H9 (cell line): ENCODE measurements around the gene HPCAL4. TPM values are rescaled to one million over a fixed set of nuclear protein-coding genes. Genes with fewer than 3 reads are reported as not detected.
A peak's percentile ranks its signal among the peaks of the same experiment; 100 is the strongest.

Experiments
- DNase-seq: peaks from one replicate; pipeline ENCODE4 v3.0.0-alpha.2; 2017
- H2AFZ ChIP-seq: one replicate; pipeline ENCODE4 v1.6.1; 2013; ENCODE audit warnings: mild to moderate bottlenecking, low read length, control low read depth, moderate library complexity
- H2AK5ac ChIP-seq: 2 replicates; pipeline ENCODE4 v1.6.1; 2013; ENCODE audit warnings: low read length, control low read depth, mixed read lengths; ENCODE audit not compliant: insufficient read length
- H2BK120ac ChIP-seq: one replicate; pipeline ENCODE4 v1.6.1; 2013; ENCODE audit warnings: low read depth, mild to moderate bottlenecking, low read length, control low read depth, inconsistent platforms; ENCODE audit not compliant: poor library complexity, severe bottlenecking
- H2BK12ac ChIP-seq: 2 replicates; pipeline ENCODE4 v1.6.1; 2013; ENCODE audit warnings: low read length, control low read depth, mixed read lengths, low read depth; ENCODE audit not compliant: insufficient read length
- H2BK15ac ChIP-seq: 2 replicates; pipeline ENCODE4 v1.6.1; 2013; ENCODE audit warnings: low read depth, low read length, control low read depth
- H2BK20ac ChIP-seq: one replicate; pipeline ENCODE4 v1.6.1; 2013; ENCODE audit warnings: low read depth, mild to moderate bottlenecking, low read length, control low read depth, inconsistent platforms; ENCODE audit not compliant: poor library complexity, severe bottlenecking
- H2BK5ac ChIP-seq: 2 replicates; pipeline ENCODE4 v1.6.1; 2013; ENCODE audit warnings: low read length, control low read depth, mixed read lengths; ENCODE audit not compliant: insufficient read length
- H3K14ac ChIP-seq: 2 replicates; pipeline ENCODE4 v1.6.1; 2013; ENCODE audit warnings: low read length, control low read depth; ENCODE audit not compliant: insufficient read depth
- H3K18ac ChIP-seq: 2 replicates; pipeline ENCODE4 v1.6.1; 2013; ENCODE audit warnings: low read depth, mild to moderate bottlenecking, mixed read lengths, low read length, control low read depth; ENCODE audit not compliant: insufficient read length
- H3K23ac ChIP-seq: 2 replicates; pipeline ENCODE4 v1.6.1; 2013; ENCODE audit warnings: low read length, control low read depth, mixed read lengths, low read depth; ENCODE audit not compliant: insufficient read length
- H3K23me2 ChIP-seq: 2 replicates; pipeline ENCODE4 v1.6.1; 2013; ENCODE audit warnings: low read depth, mild to moderate bottlenecking, mixed read lengths, low read length, control low read depth; ENCODE audit not compliant: insufficient read length, poor library complexity, severe bottlenecking
- H3K27ac ChIP-seq: 2 replicates; pipeline ENCODE4 v1.5.1; 2013; ENCODE audit warnings: low read length, control low read depth, mixed read lengths, low read depth; ENCODE audit not compliant: insufficient read length
- H3K27me3 ChIP-seq: 2 replicates; pipeline ENCODE4 v1.6.1; 2013; ENCODE audit warnings: low read length, control low read depth, inconsistent platforms; ENCODE audit not compliant: insufficient read depth
- H3K4ac ChIP-seq: 2 replicates; pipeline ENCODE4 v1.6.1; 2013; ENCODE audit warnings: low read depth, mild to moderate bottlenecking, control low read depth, inconsistent platforms, low read length, moderate library complexity
- H3K4me1 ChIP-seq: 2 replicates; pipeline ENCODE4 v1.6.1; 2013; ENCODE audit warnings: low read length, control low read depth, inconsistent platforms; ENCODE audit not compliant: insufficient read depth
- H3K4me2 ChIP-seq: 2 replicates; pipeline ENCODE4 v1.6.1; 2013; ENCODE audit warnings: low read length, control low read depth, mixed read lengths; ENCODE audit not compliant: insufficient read length, insufficient read depth
- H3K56ac ChIP-seq: 2 replicates; pipeline ENCODE4 v1.6.1; 2013; ENCODE audit warnings: low read depth, mild to moderate bottlenecking, mixed read lengths, low read length, control low read depth; ENCODE audit not compliant: insufficient read length
- H3K79me1 ChIP-seq: 2 replicates; pipeline ENCODE4 v1.6.1; 2013; ENCODE audit warnings: low read depth, mild to moderate bottlenecking, moderate library complexity, low read length, control low read depth, inconsistent platforms; ENCODE audit not compliant: insufficient read depth, poor library complexity, severe bottlenecking
- H3K79me2 ChIP-seq: 2 replicates; pipeline ENCODE4 v1.6.1; 2013; ENCODE audit warnings: low read length, control low read depth, inconsistent platforms; ENCODE audit not compliant: insufficient read depth
- H3K9ac ChIP-seq: 2 replicates; pipeline ENCODE4 v1.6.1; 2013; ENCODE audit warnings: low read length, control low read depth, mixed read lengths; ENCODE audit not compliant: insufficient read length; ENCODE audit errors: extremely low read depth
- H3K9me3 ChIP-seq: one replicate; pipeline ENCODE4 v1.6.1; 2013; ENCODE audit warnings: low read depth, low read length, inconsistent platforms; ENCODE audit not compliant: control insufficient read depth
- H3T11ph ChIP-seq: one replicate; pipeline ENCODE4 v1.6.1; 2013; ENCODE audit warnings: mild to moderate bottlenecking, low read length, control low read depth, inconsistent platforms
- H4K20me1 ChIP-seq: one replicate; pipeline ENCODE4 v1.6.1; 2013; ENCODE audit not compliant: control insufficient read depth, insufficient read length, insufficient read depth
- H4K5ac ChIP-seq: 2 replicates; pipeline ENCODE4 v1.6.1; 2013; ENCODE audit warnings: low read depth, mild to moderate bottlenecking, mixed read lengths, low read length, control low read depth; ENCODE audit not compliant: insufficient read length
- H4K8ac ChIP-seq: replicated peaks from 2 replicates; pipeline ENCODE4 v1.6.1; 2013; ENCODE audit warnings: low read length, control low read depth, mixed read lengths, low read depth; ENCODE audit not compliant: insufficient read length
- H4K91ac ChIP-seq: 2 replicates; pipeline ENCODE4 v1.6.1; 2013; ENCODE audit warnings: low read depth, mild to moderate bottlenecking, moderate library complexity, mixed read lengths, low read length, control low read depth; ENCODE audit not compliant: insufficient read length
- H3K27ac Mint-ChIP-seq, 3 experiments: 2 replicates in 2 of 3; 3 replicates in 1 of 3; pipeline ENCODE4 v1.8.0; 2020 to 2021; ENCODE audit warnings: mixed read lengths in 3 of 3, mild to moderate bottlenecking in 1 of 3, moderate library complexity in 1 of 3
- H3K27me3 Mint-ChIP-seq: 2 replicates; pipeline ENCODE4 v1.8.0; 2021; ENCODE audit warnings: low read depth, mild to moderate bottlenecking, moderate library complexity, mixed read lengths
- H3K36me3 Mint-ChIP-seq, 3 experiments: 2 replicates in 2 of 3; 3 replicates in 1 of 3; pipeline ENCODE4 v1.8.0; 2020 to 2021; ENCODE audit warnings: low read depth in 3 of 3, mixed read lengths in 3 of 3; ENCODE audit not compliant: insufficient read depth in 1 of 3
- H3K4me1 Mint-ChIP-seq, 2 experiments: 2 replicates each; pipeline ENCODE4 v1.8.0; 2020; ENCODE audit warnings: mixed read lengths in 2 of 2
- H3K4me3 Mint-ChIP-seq, 2 experiments: 2 replicates in 1 of 2; 3 replicates in 1 of 2; pipeline ENCODE4 v1.8.0; 2020 to 2021; ENCODE audit warnings: mild to moderate bottlenecking in 2 of 2, mixed read lengths in 2 of 2, moderate library complexity in 1 of 2
- H3K9me3 Mint-ChIP-seq, 2 experiments: 2 replicates in 1 of 2; 3 replicates in 1 of 2; pipeline ENCODE4 v1.8.0; 2020; ENCODE audit warnings: mild to moderate bottlenecking in 2 of 2, mixed read lengths in 2 of 2, moderate library complexity in 1 of 2
- CTCF ChIP-seq: fragments of 200-600 bp; sonication (generic); conservative IDR thresholded peaks from 3 replicates; pipeline ENCODE4 v1.8.0; 2021; ENCODE audit warnings: antibody characterized with exemption, mild to moderate bottlenecking
- WGBS: extraction: QIAGEN DNeasy Blood & Tissue Kit; methylation state at CpG from one replicate; pipeline ENCODE4 v1.1.7; 2013; ENCODE audit warnings: missing lambda C conversion rate, low lambda C conversion rate, mixed read lengths; ENCODE audit not compliant: insufficient read length; ENCODE audit errors: extremely low coverage; 5-methylcytosine and 5-hydroxymethylcytosine counted together
- total RNA-seq: library from RNA; stranded (reverse); gene quantifications from 2 replicates; pipeline ENCODE4 v1.2.1, GENCODE V29; 2021

HPCAL4 gene
- total RNA-seq, 1 experiment from 2014 or later: 0.15 TPM

GRCh38 chr1:39632682-39633417, 58.4 kb downstream of the HPCAL4 start:
- peaks cover 7% of the 10 kb centered on the region; the same call in 1 of the 2 replicates for H3K27me3 ChIP-seq
- H4K5ac ChIP-seq: no peak overlapping the region
- H2BK12ac ChIP-seq: no peak overlapping the region
- no peaks in the 10 kb centered on the region for H3K79me1 ChIP-seq
- no peak overlapping the region for H3K14ac ChIP-seq
- no peak overlapping the region for H3K4ac ChIP-seq
- H3K18ac ChIP-seq: no peak overlapping the region
- no peak for TF ChIP-seq CTCF
- Mint-ChIP-seq H3K9me3 (no peaks in the 10 kb centered on the region), H3K4me1 (peaks cover 16 to 18% of the 10 kb centered on the region in 2 experiments), H3K27me3 (peaks cover 97% of the 10 kb centered on the region), H3K4me3 (peak overlapping the region; percentile 50 to 76), H3K36me3 (no peaks in the 10 kb centered on the region), H3K27ac (no peak overlapping the region)
- peaks cover 3% of the 10 kb centered on the region; the same call in 1 of the 2 replicates for H3K4me1 ChIP-seq
- H3T11ph ChIP-seq: no peak overlapping the region
- no peak overlapping the region for H3K27ac ChIP-seq
- H3K79me2 ChIP-seq: no peaks in the 10 kb centered on the region
- peak overlapping the region; percentile 15 for H3K4me2 ChIP-seq
- H3K23me2 ChIP-seq: no peaks in the 10 kb centered on the region
- no peaks in the 10 kb centered on the region for H3K9me3 ChIP-seq
- peak; percentile 68 for DNase-seq
- no peak overlapping the region for H4K8ac ChIP-seq
- H3K56ac ChIP-seq: no peak overlapping the region
- H2BK5ac ChIP-seq: no peak overlapping the region
- H2AFZ ChIP-seq: no peak overlapping the region
- H2BK15ac ChIP-seq: no peak overlapping the region
- no peak overlapping the region for H2AK5ac ChIP-seq
- no peak overlapping the region for H2BK120ac ChIP-seq
- no peak overlapping the region for H3K23ac ChIP-seq
- no CpG with 5 or more reads among the region's 61 CpGs for WGBS
- H4K91ac ChIP-seq: no peak overlapping the region
- H3K9ac ChIP-seq: no peak overlapping the region
- no peaks in the 10 kb centered on the region for H4K20me1 ChIP-seq
- H2BK20ac ChIP-seq: no peak overlapping the region
